PC-3 (cell line): ENCODE data around the gene CHRNA4.

Source experiments
- EZH2 ChIP-seq: fragments of 300-600 bp; sonication (generic); IDR thresholded peaks from one replicate; pipeline ENCODE4 v1.6.1; 2017; ENCODE audit warnings: antibody characterized with exemption, mild to moderate bottlenecking, low read length; ENCODE audit not compliant: unreplicated experiment
- EZH2phosphoT487 ChIP-seq: fragments of 300-600 bp; sonication (generic); IDR thresholded peaks from 2 replicates; pipeline ENCODE4 v1.6.1; 2018; ENCODE audit warnings: mild to moderate bottlenecking, antibody characterized with exemption, low read length, borderline replicate concordance
- TF ChIP-seq, protein P1 (sequence below): fragments of 300-600 bp; sonication (generic); conservative IDR thresholded peaks from 2 replicates; pipeline ENCODE4 v1.5.1; 2017; ENCODE audit warnings: antibody characterized with exemption, low read depth, mild to moderate bottlenecking, low read length

DNA sequence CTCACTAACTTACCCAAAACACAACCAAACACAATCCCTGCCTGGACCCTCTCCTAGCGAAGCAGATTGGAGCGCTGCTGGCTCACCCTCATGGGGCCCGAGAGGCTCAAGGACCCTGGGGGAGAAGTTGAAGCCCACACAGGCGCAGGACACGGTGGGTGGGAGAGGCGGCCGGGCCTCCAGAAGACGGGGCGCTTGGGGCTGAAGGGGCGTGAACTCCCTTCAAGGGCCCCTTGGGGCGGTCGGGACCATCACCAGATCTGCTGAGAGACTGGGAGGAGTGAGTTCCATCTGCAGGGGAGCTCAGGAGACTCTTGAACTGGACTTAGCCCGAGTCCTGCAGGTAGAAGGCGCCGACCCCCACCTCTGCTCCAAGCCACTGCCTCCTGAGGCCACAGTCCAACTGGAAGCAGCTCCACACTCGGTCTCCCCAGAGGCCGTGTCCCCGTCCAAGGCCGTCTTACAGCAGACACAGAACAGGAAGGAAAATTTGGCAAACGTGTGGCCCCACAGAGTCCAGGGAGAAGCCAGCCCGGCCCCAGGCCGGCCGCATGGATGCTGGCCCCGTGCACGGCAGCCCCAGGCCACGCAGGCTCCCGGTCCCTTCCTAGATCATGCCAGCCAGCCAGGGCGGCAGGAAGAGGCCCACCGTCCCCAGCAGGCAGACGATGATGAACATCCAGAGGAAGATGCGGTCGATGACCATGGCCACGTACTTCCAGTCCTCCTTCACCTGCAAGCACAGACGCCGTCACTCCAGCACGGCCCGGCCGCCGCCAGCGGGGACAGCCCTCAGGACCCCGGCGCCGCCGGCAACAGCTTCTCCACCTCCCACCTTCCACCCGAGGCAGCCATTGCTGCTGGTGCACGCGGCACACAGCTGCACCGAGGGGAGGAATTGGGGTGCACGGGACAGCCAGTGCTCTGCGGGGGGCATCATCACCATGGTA, 14.7 kb downstream of the CHRNA4 start:
- TF ChIP-seq, protein P1, sequence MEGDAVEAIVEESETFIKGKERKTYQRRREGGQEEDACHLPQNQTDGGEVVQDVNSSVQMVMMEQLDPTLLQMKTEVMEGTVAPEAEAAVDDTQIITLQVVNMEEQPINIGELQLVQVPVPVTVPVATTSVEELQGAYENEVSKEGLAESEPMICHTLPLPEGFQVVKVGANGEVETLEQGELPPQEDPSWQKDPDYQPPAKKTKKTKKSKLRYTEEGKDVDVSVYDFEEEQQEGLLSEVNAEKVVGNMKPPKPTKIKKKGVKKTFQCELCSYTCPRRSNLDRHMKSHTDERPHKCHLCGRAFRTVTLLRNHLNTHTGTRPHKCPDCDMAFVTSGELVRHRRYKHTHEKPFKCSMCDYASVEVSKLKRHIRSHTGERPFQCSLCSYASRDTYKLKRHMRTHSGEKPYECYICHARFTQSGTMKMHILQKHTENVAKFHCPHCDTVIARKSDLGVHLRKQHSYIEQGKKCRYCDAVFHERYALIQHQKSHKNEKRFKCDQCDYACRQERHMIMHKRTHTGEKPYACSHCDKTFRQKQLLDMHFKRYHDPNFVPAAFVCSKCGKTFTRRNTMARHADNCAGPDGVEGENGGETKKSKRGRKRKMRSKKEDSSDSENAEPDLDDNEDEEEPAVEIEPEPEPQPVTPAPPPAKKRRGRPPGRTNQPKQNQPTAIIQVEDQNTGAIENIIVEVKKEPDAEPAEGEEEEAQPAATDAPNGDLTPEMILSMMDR: no peak
- no peak for TF ChIP-seq EZH2
- TF ChIP-seq EZH2phosphoT487: no peak
